GM18508 (cell line): ENCODE results near the gene CCDC127.
"Not testable (repeated sequence)": the region's sequence is repeated elsewhere in the genome, so short reads cannot be mapped to it uniquely, and the experiment has no call there.

Experiments
- ATAC-seq: cut with Tn5 transposase; IDR thresholded peaks from one replicate; pipeline ENCODE4 v1.9.1; 2021; ENCODE audit warnings: moderate number of reproducible peaks; ENCODE audit not compliant: insufficient read depth, unreplicated experiment

Gene CCDC127

DNA sequence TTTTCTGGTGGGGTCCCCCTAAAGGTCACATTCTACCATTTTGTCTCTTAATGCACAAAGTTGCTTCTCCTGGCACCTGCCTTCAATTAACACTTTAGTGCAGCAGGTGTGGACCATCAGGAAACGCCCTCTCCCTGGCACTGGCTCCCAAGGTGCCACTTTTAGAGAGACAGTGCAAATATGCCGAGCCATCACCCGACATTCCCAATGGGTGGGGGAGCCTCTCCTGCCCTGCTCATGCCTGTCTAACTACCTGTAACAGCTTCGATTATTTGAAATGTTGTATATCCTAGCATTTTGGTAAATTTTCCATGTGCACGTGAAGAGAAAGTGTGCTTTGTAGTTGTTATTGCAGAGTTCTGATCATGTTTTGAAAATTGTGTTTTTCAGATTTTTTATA, 39.8 kb downstream of the CCDC127 start:
- ATAC-seq = no peak

- ATAC-seq = no peak
Measured at GRCh38 chr5:176296-176823, 41.6 kb downstream of the CCDC127 start.

DNA sequence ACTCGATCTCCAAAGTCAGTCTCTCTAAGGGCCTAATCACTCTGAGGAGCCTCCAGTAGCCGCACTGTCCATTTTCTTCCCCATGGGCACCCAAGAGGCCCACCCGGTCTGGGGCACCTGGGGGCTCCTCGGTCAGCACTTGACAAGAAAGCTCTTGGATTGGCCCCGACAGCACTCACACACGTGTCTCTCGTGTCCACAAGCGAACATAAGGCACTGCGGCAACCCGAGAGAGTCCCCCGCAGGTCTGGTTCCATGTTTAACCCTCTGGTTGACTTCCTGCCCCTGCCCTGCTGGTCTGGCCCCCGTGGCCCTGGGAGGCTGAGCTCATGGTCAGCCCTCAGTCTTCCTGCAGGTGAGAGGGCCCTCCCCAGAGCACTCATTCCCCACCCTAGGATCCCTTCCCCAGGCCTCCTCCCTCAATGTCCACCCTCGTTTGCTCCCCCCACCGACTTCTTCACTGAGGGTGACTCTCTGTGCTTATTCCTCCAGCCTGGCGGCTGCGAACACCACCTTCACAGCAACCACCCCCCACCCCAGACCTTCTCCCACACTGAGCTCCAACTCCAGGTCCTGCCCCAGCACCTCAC, 43.0 kb downstream of the CCDC127 start:
- no peak for ATAC-seq

- no peak for ATAC-seq
Measured at GRCh38 chr5:174291-174600, 43.7 kb downstream of the CCDC127 start.

GRCh38 chr5:173392-174290, 44.3 kb downstream of the CCDC127 start:
- no peak for ATAC-seq

DNA sequence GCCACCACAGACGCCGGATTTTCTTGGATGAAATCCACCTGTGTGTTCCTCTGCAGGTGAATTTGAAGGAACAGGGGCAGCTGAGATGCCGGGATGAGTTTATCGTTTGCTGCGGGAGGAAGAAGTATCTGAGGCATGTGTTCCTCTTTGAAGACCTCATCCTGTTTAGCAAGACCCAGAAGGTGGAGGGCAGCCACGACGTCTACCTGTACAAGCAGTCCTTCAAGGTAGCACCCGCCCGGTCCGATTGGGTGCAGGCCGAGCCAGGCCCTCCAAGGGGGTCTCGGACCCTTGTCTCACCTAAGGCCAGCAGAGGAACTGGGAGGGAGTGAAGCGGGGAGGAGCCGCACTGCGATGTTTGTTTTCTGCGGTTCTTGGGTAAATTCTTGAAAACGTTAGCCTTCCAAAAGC, 45.1 kb downstream of the CCDC127 start:
- ATAC-seq = no peak

DNA sequence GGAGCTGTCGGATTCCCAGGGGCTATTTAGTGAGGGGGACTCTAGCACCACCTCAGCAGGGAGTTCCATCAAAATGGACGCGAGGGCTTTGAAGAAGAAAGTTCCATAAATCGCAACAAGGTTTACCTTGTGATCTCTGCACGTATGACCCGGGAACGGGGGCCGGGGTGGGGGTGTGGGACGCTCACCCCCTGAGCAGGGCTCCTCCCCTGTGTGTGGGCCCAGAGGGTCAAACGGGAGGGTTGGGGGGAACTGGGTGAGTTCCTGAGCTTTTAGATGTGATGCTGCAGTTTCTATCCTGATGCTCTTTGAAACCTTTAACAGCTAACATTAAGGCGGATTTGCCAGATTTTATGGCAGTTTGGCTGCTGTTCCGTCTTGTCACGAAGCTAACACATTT, 45.5 kb downstream of the CCDC127 start:
- no peak for ATAC-seq

DNA sequence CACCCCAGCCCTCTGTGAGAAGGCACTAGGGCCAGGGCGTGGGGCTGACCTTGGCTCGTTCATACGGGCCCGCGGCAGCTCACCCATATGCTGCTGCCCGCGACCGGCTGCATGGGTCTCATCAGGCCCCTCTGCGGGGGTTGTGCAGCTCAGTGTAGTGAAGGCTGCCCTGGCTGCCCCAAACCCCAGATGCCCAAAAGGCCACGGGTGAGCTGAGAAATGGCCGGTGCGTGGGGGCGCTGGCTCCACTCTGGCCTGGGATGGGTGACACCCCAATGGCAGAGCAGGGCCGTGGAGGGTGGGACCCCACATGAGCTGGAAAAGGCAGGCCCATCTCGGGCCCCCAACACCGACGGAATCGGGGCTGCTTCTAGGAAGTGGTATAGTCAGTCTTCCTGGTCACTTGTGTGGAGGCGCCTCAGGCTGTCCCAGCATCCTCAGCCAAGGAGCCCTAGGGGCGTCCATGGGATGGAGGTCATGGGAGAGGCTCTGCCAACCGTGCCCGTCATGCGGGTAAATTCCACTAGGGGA, 46.1 kb downstream of the CCDC127 start:
- no peak for ATAC-seq

- no peak for ATAC-seq
Measured at GRCh38 chr5:170971-171800, 46.8 kb downstream of the CCDC127 start.

- no peak for ATAC-seq
Measured at GRCh38 chr5:169728-170094, 48.2 kb downstream of the CCDC127 start.

- no peak for ATAC-seq
Measured at GRCh38 chr5:169071-169727, 48.8 kb downstream of the CCDC127 start.

GRCh38 chr5:167982-168660, 49.8 kb downstream of the CCDC127 start:
- ATAC-seq = no peak

DNA sequence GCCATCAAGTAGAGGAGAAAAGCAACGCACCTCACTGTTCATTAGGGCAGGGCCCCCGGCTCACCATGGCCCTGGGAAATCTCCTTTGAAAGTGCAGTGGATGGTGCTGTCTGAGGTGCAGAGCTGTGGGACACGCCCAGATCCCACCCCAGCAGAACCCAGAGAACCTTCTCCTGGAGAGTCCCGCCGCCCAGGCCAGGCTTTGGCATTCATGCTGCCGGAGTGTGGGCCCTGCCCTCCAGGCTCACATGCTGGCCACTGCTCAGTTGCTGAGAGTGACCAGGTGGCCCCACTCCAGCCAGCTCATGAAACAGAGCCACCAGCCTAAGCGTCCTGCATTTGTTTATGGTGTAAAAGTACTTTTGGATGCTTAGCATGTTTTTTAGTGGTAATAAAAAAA, 50.4 kb downstream of the CCDC127 start:
- ATAC-seq = no peak

- no peak for ATAC-seq
Measured at GRCh38 chr5:166441-167372, 51.2 kb downstream of the CCDC127 start.

GRCh38 chr5:164783-165182, 53.2 kb downstream of the CCDC127 start:
- ATAC-seq = not testable (repeated sequence)

- ATAC-seq = no peak
Measured at GRCh38 chr5:164244-164643, 53.7 kb downstream of the CCDC127 start.

DNA sequence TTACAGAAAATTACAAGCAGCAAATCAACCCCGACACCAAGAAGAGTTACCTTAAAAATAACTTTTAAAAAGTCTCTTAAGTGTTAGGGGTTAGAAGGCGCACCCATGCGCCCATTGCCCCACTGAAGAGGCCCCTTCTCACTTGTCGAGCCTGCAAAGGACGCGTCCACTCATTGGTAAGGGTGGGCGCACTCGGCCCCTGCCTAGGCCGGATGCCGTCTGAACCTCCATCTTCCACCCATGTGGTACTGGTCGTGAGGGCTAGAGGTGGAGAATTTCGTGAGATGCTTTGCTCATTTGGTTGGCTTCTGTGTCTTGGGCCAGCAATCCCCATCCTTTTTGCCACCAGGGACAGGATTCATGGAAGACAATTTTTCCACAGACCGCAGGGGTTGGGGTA, 54.1 kb downstream of the CCDC127 start:
- no peak for ATAC-seq

GRCh38 chr5:163338-163620, 54.7 kb downstream of the CCDC127 start:
- no peak for ATAC-seq
